ENCODE measurements around the gene RELL2. TPM values are rescaled to one million over a fixed set of nuclear protein-coding genes. Genes with fewer than 3 reads are reported as not detected.

RELL2 gene
- total RNA-seq, 1 donor from 2014 or later = 12.6 TPM

DNA sequence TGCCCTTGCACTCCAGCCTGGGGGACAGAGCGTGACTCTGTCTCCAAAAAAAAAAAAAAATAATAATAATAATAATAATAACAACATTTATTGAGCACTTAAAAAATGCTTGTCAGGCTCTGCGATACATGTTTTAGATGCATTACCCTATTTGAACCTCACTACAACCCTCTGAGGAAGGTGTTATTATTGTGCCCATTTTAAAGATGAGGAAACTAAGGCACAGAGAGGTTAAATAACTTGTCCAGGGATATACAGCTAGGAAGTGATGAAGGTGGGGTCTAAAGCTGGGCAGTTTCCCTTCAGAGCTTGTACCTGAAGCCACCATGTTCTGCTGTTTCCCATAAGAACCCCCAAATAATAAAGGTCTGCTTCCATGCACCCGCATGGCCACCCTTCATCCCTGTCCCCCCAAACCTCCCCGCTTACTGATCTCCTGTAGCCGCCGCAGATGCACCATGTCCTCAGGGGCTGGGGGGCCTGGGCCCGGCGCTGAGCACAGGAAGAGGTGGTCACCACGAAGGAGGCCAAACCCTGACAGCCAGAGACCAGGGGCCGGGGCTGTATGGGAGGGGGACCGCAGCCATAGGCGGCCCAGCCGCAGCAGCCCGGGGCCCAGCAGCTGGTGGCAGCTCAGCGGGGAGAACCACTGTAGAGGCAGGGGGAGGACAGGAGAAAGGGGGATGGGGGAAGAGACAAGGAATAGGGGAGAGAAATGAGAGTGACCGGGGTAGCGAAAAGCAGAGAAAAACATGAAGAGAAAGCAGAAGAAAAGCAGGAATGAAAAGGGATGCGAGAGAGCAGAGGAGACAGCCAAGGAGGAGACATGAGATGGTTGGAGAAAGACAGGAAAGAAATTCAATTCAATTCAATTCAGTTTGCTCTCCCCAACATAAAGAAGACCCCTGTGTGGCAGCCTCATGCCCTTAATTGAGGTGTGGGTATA, 29.5 kb downstream of the RELL2 start:
- TF ChIP-seq, protein P1, sequence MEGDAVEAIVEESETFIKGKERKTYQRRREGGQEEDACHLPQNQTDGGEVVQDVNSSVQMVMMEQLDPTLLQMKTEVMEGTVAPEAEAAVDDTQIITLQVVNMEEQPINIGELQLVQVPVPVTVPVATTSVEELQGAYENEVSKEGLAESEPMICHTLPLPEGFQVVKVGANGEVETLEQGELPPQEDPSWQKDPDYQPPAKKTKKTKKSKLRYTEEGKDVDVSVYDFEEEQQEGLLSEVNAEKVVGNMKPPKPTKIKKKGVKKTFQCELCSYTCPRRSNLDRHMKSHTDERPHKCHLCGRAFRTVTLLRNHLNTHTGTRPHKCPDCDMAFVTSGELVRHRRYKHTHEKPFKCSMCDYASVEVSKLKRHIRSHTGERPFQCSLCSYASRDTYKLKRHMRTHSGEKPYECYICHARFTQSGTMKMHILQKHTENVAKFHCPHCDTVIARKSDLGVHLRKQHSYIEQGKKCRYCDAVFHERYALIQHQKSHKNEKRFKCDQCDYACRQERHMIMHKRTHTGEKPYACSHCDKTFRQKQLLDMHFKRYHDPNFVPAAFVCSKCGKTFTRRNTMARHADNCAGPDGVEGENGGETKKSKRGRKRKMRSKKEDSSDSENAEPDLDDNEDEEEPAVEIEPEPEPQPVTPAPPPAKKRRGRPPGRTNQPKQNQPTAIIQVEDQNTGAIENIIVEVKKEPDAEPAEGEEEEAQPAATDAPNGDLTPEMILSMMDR (IDR thresholded peaks at IDR 0.05; ENCODE audit: partially characterized antibody, unreplicated experiment) = no peak
- no peaks in the 10 kb centered on the region for H3K36me3 Mint-ChIP-seq (ENCODE audit: unreplicated experiment)
- peaks cover 5% of the 10 kb centered on the region for H3K27me3 Mint-ChIP-seq (ENCODE audit: unreplicated experiment)
- no peak overlapping the region for H3K27ac Mint-ChIP-seq (ENCODE audit: unreplicated experiment)
- no peak for DNase-seq
- H3K4me3 Mint-ChIP-seq (ENCODE audit: unreplicated experiment) = no peak overlapping the region
- no peaks in the 10 kb centered on the region for H3K4me1 Mint-ChIP-seq (ENCODE audit: low read depth, unreplicated experiment)
- H3K9me3 Mint-ChIP-seq (ENCODE audit: unreplicated experiment) = peaks cover 3% of the 10 kb centered on the region

DNA sequence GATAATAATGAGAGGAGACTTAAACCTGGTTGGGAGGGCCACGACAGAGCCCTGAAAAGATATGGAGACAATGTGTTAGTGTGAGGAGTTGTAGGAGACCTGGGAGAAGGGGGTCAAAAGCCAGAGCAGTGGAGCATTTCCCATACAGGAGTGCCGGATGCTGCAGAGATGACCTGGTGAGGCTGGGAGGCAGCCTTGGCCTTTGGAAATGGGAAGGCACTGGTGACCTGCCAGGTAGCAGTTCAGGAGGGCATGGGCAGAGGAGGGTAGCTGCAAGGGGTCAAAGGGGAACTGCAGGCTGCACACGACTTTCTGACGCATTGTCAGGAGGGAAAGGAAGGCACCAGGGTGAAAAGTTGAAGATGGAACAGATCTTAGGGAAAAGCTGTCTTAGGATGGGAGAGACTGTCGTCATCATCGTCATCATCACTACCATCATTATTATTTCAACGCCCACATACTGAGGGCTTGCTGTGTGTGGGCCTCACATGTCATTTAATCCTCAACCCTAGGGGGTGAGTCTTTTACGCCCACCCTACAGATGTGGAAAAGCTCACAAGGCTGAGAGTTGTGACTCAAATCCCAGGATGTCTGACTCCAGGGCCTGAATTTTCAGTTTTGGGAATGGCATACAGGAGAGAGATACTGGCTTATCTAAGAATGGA, 31.9 kb downstream of the RELL2 start:
- Mint-ChIP-seq H3K4me1 (ENCODE audit: low read depth, unreplicated experiment) (no peaks in the 10 kb centered on the region), H3K27ac (ENCODE audit: unreplicated experiment) (no peak overlapping the region), H3K27me3 (ENCODE audit: unreplicated experiment) (peaks cover 1% of the 10 kb centered on the region), H3K9me3 (ENCODE audit: unreplicated experiment) (peaks cover 3% of the 10 kb centered on the region), H3K36me3 (ENCODE audit: unreplicated experiment) (no peaks in the 10 kb centered on the region), H3K4me3 (ENCODE audit: unreplicated experiment) (no peak overlapping the region)
- DNase-seq = no peak
- TF ChIP-seq, protein P1 (IDR thresholded peaks at IDR 0.05; ENCODE audit: partially characterized antibody, unreplicated experiment) = no peak

DNA sequence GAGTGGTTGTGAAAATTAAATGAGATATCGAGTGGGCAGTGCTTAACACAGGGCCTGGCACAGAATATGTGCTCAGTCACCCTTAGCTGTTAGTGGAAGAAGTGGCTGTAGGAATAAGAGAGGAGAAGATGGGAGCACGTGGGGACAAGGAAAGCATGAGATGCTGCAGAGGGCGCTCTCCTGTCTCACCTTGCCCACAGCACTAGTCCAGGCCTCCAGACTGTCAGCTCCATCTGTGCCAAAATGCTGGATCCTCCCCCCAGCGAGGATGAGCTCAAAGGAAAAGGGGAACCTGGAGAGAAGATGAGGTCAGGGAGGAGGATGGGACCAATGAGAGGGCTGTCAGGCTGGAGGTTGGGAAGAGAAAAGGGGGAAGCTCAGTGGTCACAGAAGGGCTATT, 32.7 kb downstream of the RELL2 start:
- Mint-ChIP-seq H3K4me3 (ENCODE audit: unreplicated experiment) (no peak overlapping the region), H3K36me3 (ENCODE audit: unreplicated experiment) (no peaks in the 10 kb centered on the region), H3K4me1 (ENCODE audit: low read depth, unreplicated experiment) (no peaks in the 10 kb centered on the region), H3K9me3 (ENCODE audit: unreplicated experiment) (peaks cover 2% of the 10 kb centered on the region), H3K27ac (ENCODE audit: unreplicated experiment) (no peak overlapping the region), H3K27me3 (ENCODE audit: unreplicated experiment) (peaks cover 2% of the 10 kb centered on the region)
- no peak for DNase-seq
- TF ChIP-seq, protein P1 (IDR thresholded peaks at IDR 0.05; ENCODE audit: partially characterized antibody, unreplicated experiment) = no peak

DNA sequence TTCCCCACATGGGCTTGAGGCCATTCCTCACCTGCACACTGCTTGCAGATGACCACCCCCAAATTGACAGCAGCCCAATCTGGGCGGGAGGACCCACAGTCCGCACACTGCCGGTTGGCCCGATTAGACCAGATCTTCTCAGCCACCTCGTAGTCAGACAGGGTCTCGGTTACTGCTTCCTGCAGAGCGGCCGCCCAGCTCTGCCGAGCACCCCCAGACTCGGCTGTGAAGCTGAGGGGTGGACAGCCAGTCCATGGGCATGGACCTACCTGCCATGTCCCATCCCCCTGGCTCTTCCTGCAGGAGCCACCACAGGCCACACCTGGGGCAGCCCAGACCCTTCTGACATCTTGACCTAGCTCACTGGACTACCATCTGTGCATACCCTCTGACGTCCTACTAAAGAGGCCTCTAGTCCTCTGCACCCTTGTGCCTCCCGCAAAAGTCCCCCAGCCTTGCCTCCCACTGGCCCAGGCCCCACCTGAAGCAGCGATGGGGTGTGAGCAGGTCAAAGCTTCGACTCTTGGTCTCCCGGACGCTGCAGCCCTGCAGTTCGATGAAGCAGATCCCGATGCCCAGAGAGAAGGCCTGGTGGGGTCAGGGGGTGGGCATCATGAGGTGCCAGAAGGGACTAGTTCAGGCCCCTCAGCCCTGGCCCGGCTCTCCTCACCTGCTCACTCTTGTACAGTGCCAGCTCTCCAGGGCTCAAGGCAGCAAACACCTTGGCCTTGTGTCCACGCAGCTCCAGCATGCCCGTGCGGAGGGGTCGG, 35.5 kb downstream of the RELL2 start:
- H3K4me3 Mint-ChIP-seq (ENCODE audit: unreplicated experiment) = no peak overlapping the region
- H3K9me3 Mint-ChIP-seq (ENCODE audit: unreplicated experiment) = peaks cover 7% of the 10 kb centered on the region
- H3K27me3 Mint-ChIP-seq (ENCODE audit: unreplicated experiment) = peaks cover 2% of the 10 kb centered on the region
- TF ChIP-seq, protein P1 (IDR thresholded peaks at IDR 0.05; ENCODE audit: partially characterized antibody, unreplicated experiment) = no peak
- H3K27ac Mint-ChIP-seq (ENCODE audit: unreplicated experiment) = no peak overlapping the region
- DNase-seq = no peak
- peaks cover 3% of the 10 kb centered on the region for H3K4me1 Mint-ChIP-seq (ENCODE audit: low read depth, unreplicated experiment)
- H3K36me3 Mint-ChIP-seq (ENCODE audit: unreplicated experiment) = peaks cover 6% of the 10 kb centered on the region
